Activated CD4-positive, alpha-beta T cell treated with anti-CD3 and anti-CD28 coated beads for 24 hours (primary cell): ENCODE data around the gene FAM229A.
A peak's percentile ranks its signal among the peaks of the same experiment; 100 is the strongest.

ENCODE experiments used
- DNase-seq, 2 donors: peaks; one replicate each; pipeline ENCODE4 v3.0.0-alpha.2; 2020; ENCODE audit warnings: low read depth in 2 of 2

Gene FAM229A

DNA sequence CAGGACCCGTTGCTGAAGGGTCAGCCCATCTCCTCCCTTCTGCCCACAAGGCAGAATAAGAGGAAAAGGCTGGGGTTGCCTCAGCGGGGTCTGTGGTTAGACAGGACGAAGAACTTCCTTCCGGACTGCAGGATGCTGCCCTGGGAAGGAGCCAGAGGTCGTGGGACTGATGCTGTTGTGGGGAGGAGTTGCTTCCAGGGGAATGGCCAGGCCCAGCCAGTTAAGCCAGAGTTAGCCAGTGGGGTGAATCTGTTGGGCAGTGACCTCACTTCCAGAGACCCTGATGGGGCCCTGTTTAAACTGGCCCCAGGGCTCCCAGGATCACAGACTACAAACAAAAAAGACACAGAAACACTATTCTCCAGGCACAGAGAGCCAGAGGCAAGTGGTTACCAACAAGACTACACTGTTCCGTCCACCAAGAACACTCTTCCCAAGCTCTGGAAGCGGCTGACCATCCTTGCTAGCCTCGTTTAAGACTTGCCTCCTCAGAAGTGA is 13.0 kb downstream of the FAM229A start:
- no peak for DNase-seq

DNA sequence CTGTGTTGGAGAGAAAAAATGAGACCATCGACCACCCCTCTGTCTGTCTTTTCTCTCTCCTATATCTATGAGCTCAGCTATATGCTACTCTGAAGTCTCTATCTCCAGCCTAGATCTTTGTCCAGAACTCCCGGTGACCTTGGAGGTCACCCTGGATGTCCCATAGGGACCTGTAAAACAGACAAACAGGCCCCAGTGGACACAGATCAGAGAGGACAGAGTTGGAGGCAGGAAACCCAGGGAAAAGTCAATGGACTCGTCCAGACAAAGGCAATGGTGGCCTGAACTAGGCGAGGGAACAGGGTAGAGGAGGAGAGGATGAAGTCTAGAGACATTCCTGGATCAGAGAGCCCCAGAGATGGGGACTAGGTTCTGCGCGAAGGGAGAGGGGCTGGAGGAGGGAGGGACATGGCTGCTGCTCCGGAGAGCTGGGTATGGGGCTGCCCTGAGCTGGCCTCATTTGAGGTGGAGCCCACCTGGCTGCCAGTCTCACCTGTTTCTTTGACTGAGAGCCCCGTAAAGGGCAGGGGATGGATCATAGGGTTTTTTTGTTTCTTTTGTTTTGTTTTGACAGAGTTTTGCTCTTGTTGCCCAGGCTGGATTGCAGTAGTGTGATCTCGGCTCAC is 15.6 kb downstream of the FAM229A start:
- DNase-seq, result no peak

DNA sequence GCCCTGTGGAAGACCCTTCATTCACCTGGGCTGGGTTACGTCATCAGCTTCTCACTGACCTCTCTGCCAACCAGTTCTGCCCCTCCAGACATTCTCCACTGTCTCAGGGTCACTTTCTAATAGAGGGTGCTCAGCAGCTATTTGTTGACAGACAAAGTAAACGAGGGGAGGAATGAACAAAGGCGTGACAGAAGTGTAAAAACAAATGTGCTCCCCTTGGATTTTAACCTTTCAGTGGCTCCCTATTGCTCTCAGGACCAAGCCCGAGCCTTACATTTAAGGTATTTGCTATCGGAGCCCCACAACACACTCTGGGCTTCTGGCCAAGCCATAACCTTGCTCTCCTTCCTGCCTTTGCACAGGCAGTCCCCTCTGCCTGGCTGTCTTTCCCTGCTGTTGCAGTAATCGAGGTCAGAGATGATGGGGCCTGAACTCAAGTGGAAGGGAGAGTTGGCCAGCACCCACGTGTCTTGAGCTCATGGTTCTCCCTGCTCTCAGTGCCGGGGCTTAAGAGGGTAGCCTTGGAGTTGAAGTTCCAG is 16.9 kb downstream of the FAM229A start:
- no peak for DNase-seq

DNA sequence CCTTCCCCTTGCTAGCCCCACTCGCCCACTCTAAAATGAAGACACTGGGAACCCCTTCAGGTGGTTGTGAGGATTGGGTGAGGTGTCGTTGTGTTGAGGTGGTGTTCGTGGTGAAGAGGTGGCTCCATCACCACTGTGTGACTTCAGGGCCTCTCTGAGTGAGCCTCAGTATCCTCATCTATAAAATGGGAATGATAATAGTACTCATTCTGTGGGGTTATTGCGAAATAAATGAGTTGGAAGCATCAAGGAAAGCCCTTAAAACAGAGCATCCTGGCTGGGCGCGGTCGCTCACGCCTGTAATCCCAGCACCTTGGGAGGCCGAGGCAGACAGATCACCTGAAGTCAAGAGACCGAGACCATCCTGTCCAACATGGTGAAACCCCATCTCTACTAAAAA is 19.6 kb downstream of the FAM229A start:
- DNase-seq, result no peak

DNA sequence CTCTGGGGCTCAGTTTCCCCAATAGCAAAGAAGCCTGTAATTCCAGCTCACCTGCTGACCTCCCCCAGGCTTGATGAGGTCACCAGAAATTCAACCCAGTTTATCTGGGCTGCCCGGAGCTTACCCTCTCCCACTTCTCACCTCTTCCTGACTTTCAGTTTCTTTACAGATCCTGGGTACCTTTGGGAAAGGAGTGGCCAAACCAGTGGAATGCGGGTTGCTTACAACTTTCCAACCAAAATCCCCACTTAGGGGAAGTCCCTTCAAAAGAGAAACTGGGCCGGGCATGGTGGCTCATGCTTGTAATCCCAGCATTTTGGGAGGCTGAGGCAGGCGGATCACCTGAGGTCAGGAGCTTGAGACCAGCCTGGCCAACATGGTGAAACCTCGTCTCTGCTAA is 20.3 kb downstream of the FAM229A start:
- no peak for DNase-seq

DNA sequence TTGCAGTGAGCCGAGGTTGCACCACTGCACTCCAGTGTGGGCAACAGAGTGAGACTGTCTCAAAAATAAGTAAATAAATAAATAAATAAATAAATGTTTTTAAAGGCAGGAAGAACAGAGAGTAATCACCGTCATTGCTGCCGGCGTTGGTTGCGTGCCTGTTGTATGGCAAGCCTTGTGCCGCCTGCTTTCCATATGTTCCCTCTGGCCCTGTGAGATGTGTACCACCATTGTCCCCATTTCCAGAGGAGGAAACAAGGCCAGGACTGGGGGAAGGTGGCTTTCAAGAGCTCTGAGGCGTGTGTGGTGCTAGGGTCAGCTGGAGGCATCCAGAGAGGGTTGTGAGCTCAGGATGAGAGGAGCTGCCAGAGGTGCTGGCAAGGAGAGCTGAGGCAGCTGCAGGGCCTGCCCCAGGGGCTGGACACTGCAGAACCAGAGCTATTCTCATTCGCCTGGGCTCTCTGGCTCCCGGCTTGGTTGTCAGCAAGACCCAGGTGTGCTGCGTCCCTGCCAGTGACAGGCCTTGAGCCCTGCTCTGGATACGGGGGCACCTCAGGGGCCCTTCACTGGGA is 21.0 kb downstream of the FAM229A start:
- no peak for DNase-seq

DNA sequence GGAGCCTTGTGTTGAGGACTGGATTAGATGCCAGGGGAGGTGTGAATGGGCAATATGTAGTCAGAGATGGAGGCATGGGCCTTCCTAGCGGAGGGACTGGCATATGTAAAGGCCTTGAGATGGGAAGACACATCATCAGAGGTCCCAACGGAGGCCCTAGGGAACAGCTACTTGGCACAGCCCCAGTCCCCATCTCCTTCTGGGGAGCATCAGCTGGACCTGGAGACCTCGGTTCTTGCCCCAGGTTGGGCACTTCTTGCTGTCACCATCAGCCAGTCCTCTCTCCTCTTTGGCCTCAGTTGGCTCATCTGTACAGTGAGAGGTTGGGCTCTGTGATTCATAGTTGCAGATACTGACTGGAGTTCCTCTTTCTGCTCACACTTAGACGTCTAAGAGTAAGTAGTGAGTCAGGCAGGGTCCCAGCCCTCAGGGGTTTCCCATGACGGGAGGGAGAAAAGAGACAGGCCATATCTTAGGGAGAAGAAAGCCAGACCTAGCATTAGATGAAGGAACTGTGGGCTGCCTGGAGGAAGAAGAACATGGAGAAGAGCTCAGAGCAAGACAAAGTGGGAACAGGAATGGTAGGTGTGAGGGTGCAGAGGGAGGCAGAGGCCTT is 22.8 kb downstream of the FAM229A start:
- DNase-seq, result no peak

DNA sequence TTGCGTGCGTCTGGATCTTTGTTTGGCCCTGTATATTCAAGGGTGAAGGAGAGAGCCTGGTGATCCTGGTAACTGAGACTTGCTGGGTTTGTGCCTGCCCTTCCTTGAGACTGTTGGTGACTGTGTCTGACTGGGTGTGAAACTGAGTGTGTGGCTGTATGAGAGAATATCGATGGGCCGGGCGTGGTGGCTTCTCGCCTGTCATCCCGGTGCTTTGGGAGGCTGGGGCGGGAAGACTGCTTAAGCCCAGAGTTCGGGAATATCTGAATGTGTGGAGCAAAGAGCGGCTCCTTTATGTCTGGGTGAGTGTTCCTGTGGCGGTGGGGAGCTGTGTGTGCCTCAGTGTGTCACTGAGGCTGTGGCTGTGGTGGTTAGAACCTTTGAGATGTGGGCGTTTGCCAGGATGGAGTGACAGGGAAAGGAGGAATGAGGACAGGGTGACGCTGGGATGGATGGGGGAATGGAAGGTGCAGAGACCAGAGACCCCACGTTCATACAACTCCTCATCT is 23.6 kb downstream of the FAM229A start:
- no peak for DNase-seq

DNA sequence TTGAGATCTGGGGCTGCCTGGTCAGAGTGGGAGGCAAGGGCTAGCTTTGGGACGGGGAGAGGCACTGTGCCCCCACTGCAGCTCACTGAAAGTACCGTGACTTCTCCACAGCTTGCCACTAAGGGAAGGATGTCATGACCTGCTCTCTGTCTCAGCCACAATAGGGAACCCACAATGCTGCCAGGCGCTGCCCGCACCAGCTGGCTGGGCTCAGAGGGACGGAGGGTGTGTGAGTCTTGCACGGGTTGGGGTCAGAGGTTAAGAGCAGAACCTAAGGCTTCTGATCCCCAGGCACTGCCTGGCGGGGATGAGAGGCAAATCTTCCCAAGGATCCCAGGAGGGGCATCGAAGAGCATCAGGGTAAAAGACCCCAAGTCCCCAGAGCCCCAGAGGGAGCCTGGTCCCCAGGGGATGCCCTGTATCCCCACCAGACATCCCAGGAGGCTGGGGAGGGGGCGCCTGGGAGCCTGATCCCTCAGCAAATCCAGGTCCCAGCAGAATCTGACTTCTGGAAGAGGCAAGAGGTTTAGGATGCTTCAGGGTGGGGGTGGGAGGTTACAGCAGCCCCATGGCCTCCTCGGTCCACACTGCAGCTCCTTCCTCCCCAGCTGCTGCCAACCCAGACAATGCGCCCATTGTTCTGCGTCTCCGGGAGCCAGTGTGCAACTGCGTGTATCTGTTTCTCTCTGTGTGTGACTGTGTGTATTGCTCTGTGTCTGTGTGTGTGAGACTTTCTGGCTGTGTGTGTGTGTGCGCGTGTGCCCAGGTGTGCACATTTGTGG is 24.2 kb downstream of the FAM229A start:
- no peak for DNase-seq

DNA sequence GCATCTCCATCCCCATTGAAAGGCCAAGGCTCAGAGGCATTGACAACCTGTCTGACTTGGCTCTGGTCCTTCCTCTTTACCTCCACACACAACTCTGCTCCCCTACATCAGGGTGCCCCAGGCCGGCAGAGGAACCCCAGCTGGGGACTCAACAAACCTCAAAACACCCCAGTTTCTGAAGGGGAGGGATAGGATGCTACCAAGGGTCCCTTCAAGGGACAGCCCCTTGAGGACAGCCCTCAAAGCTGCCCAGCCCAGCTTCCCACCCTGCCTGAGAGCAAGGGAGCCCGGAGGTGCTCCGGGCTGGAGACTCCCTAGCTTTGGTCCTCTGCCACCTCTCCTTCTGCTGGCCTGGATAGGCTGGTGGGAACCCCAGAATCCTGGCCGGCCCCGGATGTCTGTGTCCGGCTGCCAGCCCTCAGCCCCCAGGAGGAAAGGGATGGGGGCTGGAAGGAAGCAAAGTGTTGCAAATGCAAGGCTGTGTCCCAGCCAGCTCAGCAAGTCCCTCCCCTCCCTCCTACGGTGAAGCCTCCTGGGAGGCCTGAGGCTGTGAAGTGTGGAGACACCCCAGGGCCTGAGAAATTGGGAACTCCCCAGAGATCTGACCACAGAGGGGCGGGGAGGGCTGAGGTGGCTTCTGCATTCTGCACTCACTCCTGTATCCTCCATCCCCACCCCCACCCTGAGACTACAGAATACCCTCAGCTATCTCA is 25.2 kb downstream of the FAM229A start:
- peak in 1 of 2 donors; percentile 49 for DNase-seq

DNA sequence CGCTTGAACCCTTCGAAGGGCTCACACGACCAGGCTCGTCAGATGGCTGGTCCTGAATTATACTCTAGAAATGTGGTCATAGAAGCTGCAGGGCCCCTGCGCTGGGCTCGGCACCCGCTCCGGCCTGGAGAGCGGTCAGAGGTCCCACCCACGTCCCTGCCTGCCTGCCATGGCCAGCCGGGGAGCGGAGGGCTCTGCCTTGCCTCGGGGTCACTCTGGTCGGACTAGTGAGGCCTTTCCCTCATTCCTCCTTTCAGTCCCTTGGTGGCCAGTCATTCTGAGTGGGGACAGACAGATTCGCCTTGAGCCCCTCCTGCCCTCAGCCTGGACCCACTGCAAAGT is 25.7 kb downstream of the FAM229A start:
- DNase-seq, result no peak

DNA sequence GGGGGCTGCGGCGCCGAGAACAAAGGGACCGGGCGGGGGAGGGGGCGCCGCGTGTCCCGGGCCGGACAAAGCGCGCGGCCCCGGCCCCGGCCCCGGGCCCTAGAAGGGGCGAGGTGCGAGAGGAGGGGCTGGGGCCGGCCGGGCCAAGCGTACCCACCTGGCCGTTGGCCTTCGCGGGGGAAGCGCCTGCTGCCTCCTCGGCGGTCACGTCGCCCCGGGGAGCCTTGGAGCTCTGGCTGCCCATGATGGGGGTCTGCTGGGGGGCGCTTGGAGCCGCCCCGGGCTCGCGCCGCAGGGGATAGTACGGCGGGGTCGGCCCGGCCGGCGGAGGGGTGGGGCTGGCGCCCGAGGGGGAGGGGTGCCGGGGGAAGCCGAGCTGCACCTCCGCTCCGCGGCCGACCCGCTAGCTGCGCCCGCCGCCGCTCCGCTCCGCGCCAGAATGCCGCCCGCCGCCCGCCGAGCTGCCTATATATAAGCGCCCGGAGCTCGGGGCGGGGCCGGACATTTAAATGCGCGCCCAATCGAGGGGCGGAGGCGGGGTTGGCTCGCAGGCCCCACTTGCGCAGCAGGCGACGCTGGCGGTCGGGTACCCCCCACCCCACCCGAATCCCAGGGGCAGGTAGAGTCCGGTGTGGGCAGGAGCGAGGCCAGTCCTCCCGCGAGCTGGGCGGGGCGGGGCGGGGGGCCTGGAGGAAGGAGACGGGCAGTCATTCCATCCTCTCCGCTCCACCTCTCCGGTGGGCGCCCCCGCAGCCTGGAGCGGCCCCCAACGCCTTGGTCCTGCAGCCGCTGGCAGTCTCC is 26.3 kb downstream of the FAM229A start, which contains the start of gene MARCKSL1:
Gene MARCKSL1 (minus strand): TSS at position 444 of the 801 bp plus-strand sequence. CDS start 200 bp downstream, at position 244.
- DNase-seq, result peak; percentile 75 to 76

DNA sequence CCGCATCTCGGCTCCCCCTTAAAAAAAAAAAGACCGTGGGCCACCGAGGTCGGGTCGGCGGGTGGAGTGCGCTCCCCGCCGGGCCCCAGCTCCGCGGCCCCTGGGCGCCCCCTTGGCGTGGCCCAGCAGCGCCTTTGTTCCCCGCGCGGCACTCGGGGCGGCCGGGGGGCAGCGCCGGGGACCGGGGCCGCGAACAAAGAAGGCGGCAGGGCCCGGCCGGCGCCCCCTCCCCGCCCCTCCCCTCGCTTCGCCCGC is 26.8 kb downstream of the FAM229A start:
- no peak for DNase-seq

DNA sequence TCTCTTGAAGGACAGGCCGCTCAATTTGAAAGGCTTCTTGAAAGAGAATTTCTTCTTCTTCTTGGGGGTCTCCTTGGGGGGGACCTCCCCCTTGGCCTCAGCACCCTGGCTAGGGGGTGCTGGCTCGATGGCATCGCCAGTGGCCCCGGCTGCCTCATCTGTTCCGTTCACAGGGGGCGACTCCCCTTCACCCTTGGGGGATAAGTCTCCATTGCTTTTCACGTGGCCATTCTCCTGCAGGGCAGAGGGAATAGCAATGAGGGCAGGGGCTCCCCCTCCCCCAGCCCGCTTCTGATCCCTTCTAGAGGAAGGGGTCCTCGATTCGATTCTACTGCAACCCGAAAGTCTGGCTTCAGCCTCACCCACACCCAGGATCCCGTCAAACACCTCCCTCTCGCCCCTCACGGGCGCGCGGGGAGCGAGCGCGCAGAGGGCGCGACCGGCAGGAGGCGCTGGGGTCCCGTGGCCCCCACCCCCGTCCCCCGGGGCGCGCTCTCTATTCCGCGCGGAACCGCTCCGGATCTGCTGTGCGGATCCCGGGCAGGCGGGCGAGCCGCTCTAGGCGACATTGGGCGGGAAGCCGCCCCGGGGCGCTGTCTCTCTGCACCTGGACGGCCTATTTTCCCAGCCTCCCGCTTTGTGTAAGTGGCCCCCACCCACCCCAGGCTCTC is 27.3 kb downstream of the FAM229A start:
- peak in 1 of 2 donors; percentile 31 for DNase-seq

DNA sequence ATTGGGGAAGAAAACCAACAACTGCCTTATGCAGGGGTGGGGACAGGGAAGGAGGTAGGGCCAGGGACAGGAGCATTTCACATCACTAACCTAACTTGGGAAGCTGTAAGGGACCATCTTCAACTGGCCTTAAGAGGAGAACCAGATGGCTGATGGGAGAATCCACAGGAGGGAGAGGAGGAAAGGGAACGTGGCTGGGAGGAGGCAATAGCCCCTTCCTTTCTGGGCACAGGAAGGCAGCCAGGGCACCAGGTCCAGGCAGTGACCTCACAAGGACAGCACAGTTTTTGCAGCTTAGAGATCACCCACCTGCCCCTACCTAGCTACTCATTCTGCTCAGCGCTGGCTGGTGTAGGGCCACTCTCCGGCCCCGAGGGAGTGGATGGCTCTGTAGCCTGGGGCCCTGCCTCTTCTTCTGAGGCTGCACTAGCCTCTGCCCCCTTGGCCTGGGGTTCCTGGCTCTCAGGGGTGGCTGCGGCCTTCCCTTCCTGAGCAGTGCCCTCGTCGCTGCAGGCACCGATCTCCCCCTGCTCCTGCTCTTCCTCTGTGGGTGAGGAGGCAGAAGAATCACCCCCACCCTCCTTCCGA is 27.9 kb downstream of the FAM229A start:
- DNase-seq, result no peak

DNA sequence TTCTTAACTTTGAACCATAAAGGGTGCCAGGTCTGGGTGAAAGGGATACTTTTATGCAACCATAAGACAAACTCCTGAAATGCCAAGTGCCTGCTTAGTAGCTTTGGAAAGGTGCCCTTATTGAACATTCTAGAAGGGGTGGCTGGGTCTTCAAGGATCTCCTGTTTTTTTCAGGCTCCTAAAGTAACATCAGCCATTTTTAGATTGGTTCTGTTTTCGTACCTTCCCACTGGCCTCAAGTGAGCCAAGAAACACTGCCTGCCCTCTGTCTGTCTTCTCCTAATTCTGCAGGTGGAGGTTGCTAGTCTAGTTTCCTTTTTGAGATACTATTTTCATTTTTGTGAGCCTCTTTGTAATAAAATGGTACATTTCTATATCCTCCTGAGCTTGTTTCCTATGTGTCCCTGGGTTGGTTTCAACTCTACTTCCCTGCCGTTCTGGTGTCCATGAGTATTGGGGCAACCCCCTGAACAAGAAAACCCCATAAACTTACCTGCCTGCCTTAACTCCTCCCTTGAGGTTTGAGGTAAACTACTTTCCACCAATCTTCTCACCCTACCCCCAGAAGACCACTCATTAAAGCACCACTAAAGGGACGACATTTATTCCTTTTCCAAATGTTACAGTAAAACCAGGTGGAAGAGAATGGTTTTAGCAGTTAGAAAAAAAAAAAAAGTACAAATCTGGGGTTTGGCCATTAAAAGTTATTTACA is 28.9 kb downstream of the FAM229A start:
- no peak for DNase-seq

DNA sequence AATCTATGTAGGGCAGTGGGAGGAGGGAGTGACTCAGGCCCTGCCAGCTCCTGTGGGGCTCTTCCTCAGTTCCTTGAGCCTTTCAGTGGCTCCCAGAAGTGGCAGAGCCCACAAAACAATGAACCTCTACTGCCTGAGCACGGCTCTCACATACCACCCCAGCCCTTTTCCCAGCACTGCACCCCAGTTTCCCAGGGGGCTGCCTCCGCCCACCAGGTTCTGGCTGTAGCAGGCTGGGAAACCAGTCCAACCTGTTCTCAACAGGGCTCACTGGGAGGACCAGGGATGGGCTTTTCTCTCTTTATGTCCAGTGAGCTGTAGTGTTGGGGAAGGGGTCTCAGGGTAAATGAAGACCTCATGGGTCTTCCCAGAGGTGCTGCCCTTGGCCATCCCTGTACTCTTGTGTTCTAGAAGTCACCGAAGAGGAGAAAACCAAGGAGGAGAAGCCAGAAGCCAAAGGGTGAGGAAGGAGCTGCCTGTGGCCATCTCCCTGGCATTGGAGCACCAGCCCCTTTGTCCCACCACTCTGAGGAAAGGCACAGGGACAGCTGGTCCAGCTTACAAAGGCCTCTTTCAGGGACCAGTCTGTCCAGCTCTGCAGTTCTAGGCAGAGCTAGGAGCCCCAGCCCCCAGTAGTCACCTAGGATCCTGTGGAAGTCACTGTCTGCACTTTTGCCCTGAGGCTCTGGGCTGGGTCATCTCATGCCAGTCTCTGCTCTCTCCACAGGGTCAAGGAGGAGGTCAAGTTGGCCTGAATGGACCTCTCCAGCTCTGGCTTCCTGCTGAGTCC is 29.8 kb downstream of the FAM229A start:
- DNase-seq, result no peak

DNA sequence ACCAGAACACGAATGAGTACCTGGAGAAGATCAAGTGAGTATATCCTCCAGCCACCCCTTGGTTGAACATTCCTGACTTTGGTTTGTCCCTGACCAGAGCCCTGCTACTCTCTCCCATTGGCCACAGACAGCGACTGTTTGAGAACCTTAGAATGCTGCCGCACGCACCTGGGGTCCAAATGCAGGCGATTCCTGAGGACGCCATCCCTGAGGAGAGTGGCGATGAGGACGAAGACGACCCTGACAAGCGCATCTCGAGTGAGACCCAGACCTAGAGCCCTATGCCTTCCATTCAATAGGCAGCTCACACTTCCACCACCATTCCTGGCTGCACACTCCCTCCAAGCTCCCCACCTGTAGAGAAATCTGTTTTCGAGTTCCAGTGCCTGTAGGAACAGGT is 30.7 kb downstream of the FAM229A start:
- DNase-seq, result no peak
